ENCODE data around the gene KCTD13. TPM values are rescaled to one million over a fixed set of nuclear protein-coding genes. Genes with fewer than 3 reads are reported as not detected.

KCTD13 gene
- total RNA-seq, 1 experiment from 2014 or later: 18.5 TPM

DNA sequence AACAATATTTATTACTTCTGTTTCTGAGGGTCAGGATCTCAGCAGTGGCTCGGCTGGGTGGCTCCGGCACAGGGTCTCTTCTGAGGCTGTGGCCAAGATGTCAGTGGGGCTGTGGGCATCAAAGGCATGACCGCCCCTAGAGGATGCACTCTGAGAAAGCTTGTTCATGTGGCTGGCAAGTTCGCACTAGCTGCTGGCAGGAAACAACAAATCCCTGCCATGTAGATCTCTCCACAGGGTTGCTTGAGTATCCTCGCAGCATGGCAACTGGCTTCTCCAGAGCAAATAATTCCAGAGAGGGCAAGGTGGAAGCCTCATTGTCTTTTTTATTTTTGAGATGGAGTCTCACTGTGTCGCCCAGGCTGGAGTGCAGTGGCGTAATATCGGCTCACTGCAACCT, 12.5 kb downstream of the KCTD13 start:
- peaks cover 3% of the 10 kb centered on the region; the same call in 1 of the 2 replicates for H3K36me3 Mint-ChIP-seq
- CTCF ChIA-PET: interaction anchor here (1.3 to 2.1 kb wide), 3 partner anchors 14 to 65 kb away, joined by 4 to 5 read pairs (median 5); partner anchors contain the start of genes ASPHD1 and SEZ6L2

DNA sequence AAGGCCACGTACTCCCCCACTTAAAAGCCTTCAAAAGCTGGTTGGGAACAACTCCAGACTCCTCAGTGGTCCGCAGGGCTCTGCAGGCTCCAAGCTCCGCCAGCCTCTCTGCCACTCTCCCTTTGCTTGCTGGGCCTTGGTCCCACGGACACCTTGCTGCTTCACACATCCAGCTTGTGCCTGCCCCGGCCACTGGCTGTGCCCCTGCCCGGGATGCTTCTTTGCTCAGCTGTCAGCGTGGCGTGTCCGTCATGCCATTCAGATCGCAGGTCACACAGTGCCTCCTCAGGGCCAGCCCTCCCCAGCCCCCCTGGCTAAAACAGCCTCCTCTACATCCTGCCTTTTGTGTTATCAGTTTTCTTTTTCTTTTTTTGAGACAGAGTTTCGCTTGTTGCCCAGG, 13.9 kb downstream of the KCTD13 start:
- Mint-ChIP-seq H3K27ac (peak overlapping the region; percentile 97), H3K4me1 (peaks cover 8% of the 10 kb centered on the region), H3K9me3 (no peaks in the 10 kb centered on the region), H3K27me3 (ENCODE audit: low read depth) (no peaks in the 10 kb centered on the region), H3K4me3 (no peak overlapping the region), H3K36me3 (peaks cover 3% of the 10 kb centered on the region; the same call in 1 of the 2 replicates)
- ChIA-PET CTCF (interaction anchor here (0.8 to 1.7 kb wide), 10 partner anchors 11 to 116 kb away, joined by 3 to 11 read pairs (median 5); partner anchors contain the start of genes ASPHD1, KCTD13, SEZ6L2 and TMEM219), POLR2A (interaction anchor here (0.5 to 1.3 kb wide), 2 partner anchors 15 to 217 kb away, joined by 4 to 5 read pairs; no protein-coding TSS in a partner anchor)
- TF ChIP-seq, protein P1, sequence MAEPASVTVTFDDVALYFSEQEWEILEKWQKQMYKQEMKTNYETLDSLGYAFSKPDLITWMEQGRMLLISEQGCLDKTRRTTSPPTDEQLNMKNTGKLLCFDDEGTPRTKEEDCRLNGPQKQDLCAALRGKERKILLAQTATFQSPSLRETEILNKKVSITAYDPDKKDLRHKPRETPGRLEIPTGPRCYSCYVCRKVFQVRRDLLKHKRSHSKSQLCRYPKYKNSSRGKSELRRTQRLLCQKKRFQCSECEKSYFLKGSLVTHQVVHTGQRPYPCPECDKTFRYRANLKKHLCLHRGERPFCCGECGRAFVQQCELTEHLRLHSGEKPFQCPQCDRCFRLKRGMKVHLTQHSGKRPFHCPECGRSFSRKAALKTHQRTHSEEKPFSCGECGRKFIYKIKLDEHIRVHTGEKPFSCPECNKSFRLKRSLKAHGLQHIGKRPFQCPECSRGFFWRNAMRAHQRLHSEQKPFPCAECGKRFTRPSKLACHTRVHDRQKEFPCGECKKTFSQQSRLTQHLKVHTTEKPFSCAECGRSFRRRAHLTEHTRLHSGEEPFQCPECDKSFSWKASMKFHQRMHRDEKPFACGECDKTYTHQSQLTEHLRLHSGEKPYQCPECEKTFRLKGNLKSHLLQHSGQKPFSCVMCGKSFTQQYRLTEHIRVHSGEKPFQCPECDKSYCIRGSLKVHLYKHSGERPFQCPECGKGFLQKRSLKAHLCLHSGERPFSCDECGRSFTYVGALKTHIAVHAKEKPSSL (CRISPR knock-in tag; conservative IDR thresholded peaks at IDR 0.05): no peak
- ATAC-seq (peak; percentile 16), DNase-seq (ENCODE audit: low spot score) (no peak)

More for the DNA sequence above, 12.5 kb downstream of the KCTD13 start:
- no peak for DNase-seq (ENCODE audit: low spot score)
- Mint-ChIP-seq H3K9me3 (no peaks in the 10 kb centered on the region), H3K27ac (peak overlapping the region; percentile 47; the same call in 1 of the 2 replicates), H3K27me3 (ENCODE audit: low read depth) (no peaks in the 10 kb centered on the region), H3K4me1 (peaks cover 5% of the 10 kb centered on the region), H3K4me3 (no peak overlapping the region)
- TF ChIP-seq, protein P2, sequence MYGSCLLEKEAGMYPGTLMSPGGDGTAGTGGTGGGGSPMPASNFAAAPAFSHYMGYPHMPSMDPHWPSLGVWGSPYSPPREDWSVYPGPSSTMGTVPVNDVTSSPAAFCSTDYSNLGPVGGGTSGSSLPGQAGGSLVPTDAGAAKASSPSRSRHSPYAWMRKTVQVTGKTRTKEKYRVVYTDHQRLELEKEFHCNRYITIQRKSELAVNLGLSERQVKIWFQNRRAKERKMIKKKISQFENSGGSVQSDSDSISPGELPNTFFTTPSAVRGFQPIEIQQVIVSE (CRISPR knock-in tag; IDR thresholded peaks at IDR 0.05; ENCODE audit: borderline replicate concordance): no peak
- TF ChIP-seq RELA (CRISPR knock-in tag; IDR thresholded peaks at IDR 0.05; ENCODE audit: borderline replicate concordance) (no peak), GTF2I (CRISPR knock-in tag; conservative IDR thresholded peaks at IDR 0.05) (no peak), CREB1 (CRISPR knock-in tag; IDR thresholded peaks at IDR 0.05) (no peak), NFE2L1 (CRISPR knock-in tag; IDR thresholded peaks at IDR 0.05) (no peak), OVOL2 (CRISPR knock-in tag; IDR thresholded peaks at IDR 0.05; ENCODE audit: borderline replicate concordance) (no peak)
- ATAC-seq: no peak
- POLR2A ChIA-PET: no interaction called here

DNA sequence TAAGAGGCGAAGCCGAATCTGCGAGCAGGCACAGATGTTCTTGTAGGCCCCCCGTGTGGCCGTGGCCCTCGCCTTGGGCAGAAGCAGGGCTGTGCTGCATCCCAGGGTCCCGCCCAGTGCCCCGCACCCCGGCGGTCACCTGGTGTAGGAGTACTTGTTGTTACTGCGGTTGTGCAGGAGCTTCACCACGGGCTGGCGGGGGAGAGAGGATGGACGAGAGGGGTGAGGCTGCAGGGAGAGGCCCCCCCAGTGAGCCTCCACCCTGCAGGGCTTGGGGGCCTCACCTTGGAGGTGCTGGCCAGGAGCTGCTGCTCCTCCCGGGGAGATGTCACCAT, 14.4 kb downstream of the KCTD13 start:
- H3K4me3 Mint-ChIP-seq: no peak overlapping the region
- TF ChIP-seq HMGA2 (CRISPR knock-in tag; IDR thresholded peaks at IDR 0.05) (no peak), TEAD1 (CRISPR knock-in tag; IDR thresholded peaks at IDR 0.05) (no peak), ZBTB21 (CRISPR knock-in tag; IDR thresholded peaks at IDR 0.05; ENCODE audit: borderline replicate concordance) (no peak), ZNF416 (CRISPR knock-in tag; IDR thresholded peaks at IDR 0.05) (no peak), GRHL2 (CRISPR knock-in tag; IDR thresholded peaks at IDR 0.05; ENCODE audit: insufficient replicate concordance, severe bottlenecking) (no peak)
- TF ChIP-seq, protein P3, sequence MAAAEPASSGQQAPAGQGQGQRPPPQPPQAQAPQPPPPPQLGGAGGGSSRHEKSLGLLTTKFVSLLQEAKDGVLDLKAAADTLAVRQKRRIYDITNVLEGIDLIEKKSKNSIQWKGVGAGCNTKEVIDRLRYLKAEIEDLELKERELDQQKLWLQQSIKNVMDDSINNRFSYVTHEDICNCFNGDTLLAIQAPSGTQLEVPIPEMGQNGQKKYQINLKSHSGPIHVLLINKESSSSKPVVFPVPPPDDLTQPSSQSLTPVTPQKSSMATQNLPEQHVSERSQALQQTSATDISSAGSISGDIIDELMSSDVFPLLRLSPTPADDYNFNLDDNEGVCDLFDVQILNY (CRISPR knock-in tag; IDR thresholded peaks at IDR 0.05): no peak
- ATAC-seq: peak; percentile 22; the same call in 1 of the 2 replicates
- H3K9me3 Mint-ChIP-seq: no peaks in the 10 kb centered on the region
- H3K27me3 Mint-ChIP-seq (ENCODE audit: low read depth): no peaks in the 10 kb centered on the region
- CTCF ChIA-PET: interaction anchor here (0.8 to 1.7 kb wide), 14 partner anchors 11 to 156 kb away, joined by 3 to 11 read pairs (median 4); partner anchors contain the start of genes ASPHD1, KCTD13, SEZ6L2 and TAOK2
- H3K36me3 Mint-ChIP-seq: peaks cover 3% of the 10 kb centered on the region; the same call in 1 of the 2 replicates
- POLR2A ChIA-PET: interaction anchor here (0.5 to 1.3 kb wide), 3 partner anchors 15 to 216 kb away, joined by 4 to 5 read pairs (median 4); no protein-coding TSS in a partner anchor
- H3K4me1 Mint-ChIP-seq: peaks cover 8% of the 10 kb centered on the region
- H3K27ac Mint-ChIP-seq: no peak overlapping the region
- no peak for DNase-seq (ENCODE audit: low spot score)

DNA sequence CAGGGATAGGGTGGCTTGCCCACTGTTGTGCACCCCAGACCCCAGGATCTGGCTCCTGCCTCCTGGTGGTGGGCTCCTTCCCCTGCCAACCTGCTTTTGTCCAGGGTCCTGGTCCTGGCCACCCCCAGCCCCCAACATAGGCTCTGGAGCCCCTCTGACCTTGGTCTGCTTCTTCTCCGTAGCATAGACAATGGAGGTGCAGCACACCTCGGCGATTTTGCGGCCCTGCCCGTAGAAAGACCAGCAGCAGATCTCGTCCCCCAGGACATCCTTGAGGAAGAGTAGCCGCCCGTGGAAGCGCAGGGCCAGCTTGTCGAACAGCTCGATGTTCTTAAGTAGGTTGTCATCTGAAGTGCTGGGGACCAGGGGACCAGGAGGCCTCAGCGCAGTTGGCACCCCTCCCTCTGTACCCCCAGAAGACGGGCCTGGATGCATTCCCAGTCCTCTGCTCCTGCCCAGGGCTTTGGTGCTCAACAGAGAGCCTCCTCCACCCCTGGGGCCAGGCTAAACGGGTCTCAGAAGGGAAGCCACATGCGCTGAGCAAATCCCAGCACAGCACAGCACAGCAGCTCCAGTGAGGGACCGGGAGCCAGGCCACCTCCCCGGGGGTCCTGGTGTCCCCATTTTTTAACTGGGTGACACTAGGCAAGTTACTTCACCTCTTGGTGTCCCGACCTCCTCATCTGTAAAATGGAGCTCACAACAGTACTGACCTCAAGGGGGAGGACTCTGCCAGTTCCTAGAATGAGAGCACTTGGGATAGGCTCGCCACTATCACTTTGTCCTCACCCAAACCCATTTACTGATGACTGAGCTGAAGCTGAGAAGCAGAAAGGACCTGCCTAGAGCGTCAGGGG, 15.0 kb downstream of the KCTD13 start:
- Mint-ChIP-seq H3K27ac (no peak overlapping the region), H3K36me3 (no peaks in the 10 kb centered on the region), H3K4me1 (peaks cover 8% of the 10 kb centered on the region), H3K9me3 (no peaks in the 10 kb centered on the region), H3K4me3 (no peak overlapping the region), H3K27me3 (ENCODE audit: low read depth) (no peaks in the 10 kb centered on the region)
- DNase-seq (ENCODE audit: low spot score) (no peak), ATAC-seq (peak; percentile 18)
- CTCF ChIA-PET: interaction anchor here (0.6 to 1.7 kb wide), 15 partner anchors 11 to 155 kb away, joined by 3 to 11 read pairs (median 4); partner anchors contain the start of genes ASPHD1, KCTD13, SEZ6L2 and TAOK2
- POLR2A ChIA-PET: interaction anchor here (0.6 to 1.3 kb wide), 2 partner anchors 16 to 17 kb away, joined by 4 to 5 read pairs; no protein-coding TSS in a partner anchor
- TF ChIP-seq, protein P4, sequence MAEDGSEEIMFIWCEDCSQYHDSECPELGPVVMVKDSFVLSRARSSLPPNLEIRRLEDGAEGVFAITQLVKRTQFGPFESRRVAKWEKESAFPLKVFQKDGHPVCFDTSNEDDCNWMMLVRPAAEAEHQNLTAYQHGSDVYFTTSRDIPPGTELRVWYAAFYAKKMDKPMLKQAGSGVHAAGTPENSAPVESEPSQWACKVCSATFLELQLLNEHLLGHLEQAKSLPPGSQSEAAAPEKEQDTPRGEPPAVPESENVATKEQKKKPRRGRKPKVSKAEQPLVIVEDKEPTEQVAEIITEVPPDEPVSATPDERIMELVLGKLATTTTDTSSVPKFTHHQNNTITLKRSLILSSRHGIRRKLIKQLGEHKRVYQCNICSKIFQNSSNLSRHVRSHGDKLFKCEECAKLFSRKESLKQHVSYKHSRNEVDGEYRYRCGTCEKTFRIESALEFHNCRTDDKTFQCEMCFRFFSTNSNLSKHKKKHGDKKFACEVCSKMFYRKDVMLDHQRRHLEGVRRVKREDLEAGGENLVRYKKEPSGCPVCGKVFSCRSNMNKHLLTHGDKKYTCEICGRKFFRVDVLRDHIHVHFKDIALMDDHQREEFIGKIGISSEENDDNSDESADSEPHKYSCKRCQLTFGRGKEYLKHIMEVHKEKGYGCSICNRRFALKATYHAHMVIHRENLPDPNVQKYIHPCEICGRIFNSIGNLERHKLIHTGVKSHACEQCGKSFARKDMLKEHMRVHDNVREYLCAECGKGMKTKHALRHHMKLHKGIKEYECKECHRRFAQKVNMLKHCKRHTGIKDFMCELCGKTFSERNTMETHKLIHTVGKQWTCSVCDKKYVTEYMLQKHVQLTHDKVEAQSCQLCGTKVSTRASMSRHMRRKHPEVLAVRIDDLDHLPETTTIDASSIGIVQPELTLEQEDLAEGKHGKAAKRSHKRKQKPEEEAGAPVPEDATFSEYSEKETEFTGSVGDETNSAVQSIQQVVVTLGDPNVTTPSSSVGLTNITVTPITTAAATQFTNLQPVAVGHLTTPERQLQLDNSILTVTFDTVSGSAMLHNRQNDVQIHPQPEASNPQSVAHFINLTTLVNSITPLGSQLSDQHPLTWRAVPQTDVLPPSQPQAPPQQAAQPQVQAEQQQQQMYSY (CRISPR knock-in tag; IDR thresholded peaks at IDR 0.05): no peak
- TF ChIP-seq KAT7 (CRISPR knock-in tag; IDR thresholded peaks at IDR 0.05; ENCODE audit: borderline replicate concordance) (no peak), ATF1 (CRISPR knock-in tag; IDR thresholded peaks at IDR 0.05) (no peak)
- TF ChIP-seq, protein P3 (CRISPR knock-in tag; IDR thresholded peaks at IDR 0.05): no peak

All from WTC11 (cell line).